Rectal smooth muscle tissue (tissue), 1 donor: ENCODE results near the gene NBEAL2.

Experiments
- H3K27ac ChIP-seq: one replicate; pipeline ENCODE4 v1.7.0; 2013; ENCODE audit warnings: low read depth, low read length, inconsistent platforms
- H3K27me3 ChIP-seq: one replicate; pipeline ENCODE4 v1.7.0; 2013; ENCODE audit warnings: low read length; ENCODE audit not compliant: control insufficient read depth, insufficient read depth
- H3K36me3 ChIP-seq: one replicate; pipeline ENCODE4 v1.7.0; 2013; ENCODE audit warnings: low read length; ENCODE audit not compliant: control insufficient read depth, insufficient read depth
- H3K4me1 ChIP-seq: one replicate; pipeline ENCODE4 v1.7.0; 2013; ENCODE audit warnings: low read length; ENCODE audit not compliant: control insufficient read depth, insufficient read depth
- H3K4me3 ChIP-seq: one replicate; pipeline ENCODE4 v1.7.0; 2013; ENCODE audit warnings: low read length
- H3K9ac ChIP-seq: one replicate; pipeline ENCODE4 v1.7.0; 2013; ENCODE audit warnings: low read length

Gene NBEAL2

GRCh38 chr3:46974421-46975171 is 4.9 kb upstream of the NBEAL2 start:
- Histone ChIP-seq H3K4me1 (peaks cover 12% of the 10 kb centered on the region), H3K27ac (no peak overlapping the region), H3K4me3 (no peak overlapping the region), H3K27me3 (no peaks in the 10 kb centered on the region), H3K36me3 (peaks cover 3% of the 10 kb centered on the region), H3K9ac (no peak overlapping the region)

- H3K4me1 ChIP-seq = no peaks in the 10 kb centered on the region
Measured at GRCh38 chr3:46976326-46977190, 2.9 kb upstream of the NBEAL2 start, which contains the start of gene CCDC12. TSS of gene CCDC12 (minus strand) at chr3:46976745. CDS start at chr3:46976732, 13 bp downstream.

GRCh38 chr3:46977811-46978195 is 1.7 kb upstream of the NBEAL2 start:
- no peak overlapping the region for H3K9ac ChIP-seq
- H3K4me3 ChIP-seq = no peak overlapping the region
- no peaks in the 10 kb centered on the region for H3K27me3 ChIP-seq
- no peak overlapping the region for H3K27ac ChIP-seq
- no peaks in the 10 kb centered on the region for H3K4me1 ChIP-seq
- peaks cover 3% of the 10 kb centered on the region for H3K36me3 ChIP-seq

More at GRCh38 chr3:46976326-46977190, 2.9 kb upstream of the NBEAL2 start, which contains the start of gene CCDC12:
- Histone ChIP-seq H3K27ac (peak within 1 kb of the TSS; percentile 92), H3K27me3 (no peaks in the 10 kb centered on the region), H3K4me3 (peak within 1 kb of the TSS; percentile 98), H3K36me3 (peaks cover 3% of the 10 kb centered on the region), H3K9ac (peak within 1 kb of the TSS; percentile 79)

GRCh38 chr3:46978381-46978780 is 1.1 kb upstream of the NBEAL2 start:
- no peaks in the 10 kb centered on the region for H3K4me1 ChIP-seq
- H3K27me3 ChIP-seq = no peaks in the 10 kb centered on the region
- H3K27ac ChIP-seq = no peak overlapping the region
- no peak overlapping the region for H3K9ac ChIP-seq
- peaks cover 3% of the 10 kb centered on the region for H3K36me3 ChIP-seq
- H3K4me3 ChIP-seq = no peak overlapping the region

GRCh38 chr3:46979958-46980497 is 562 bp downstream of the NBEAL2 start:
- H3K9ac ChIP-seq = peak overlapping the region; percentile 79
- no peaks in the 10 kb centered on the region for H3K27me3 ChIP-seq
- peak overlapping the region; percentile 76 for H3K4me3 ChIP-seq
- no peak overlapping the region for H3K27ac ChIP-seq
- H3K4me1 ChIP-seq = no peaks in the 10 kb centered on the region
- H3K36me3 ChIP-seq = peaks cover 3% of the 10 kb centered on the region

- Histone ChIP-seq H3K4me1 (no peaks in the 10 kb centered on the region), H3K36me3 (no peaks in the 10 kb centered on the region), H3K27me3 (no peaks in the 10 kb centered on the region), H3K27ac (no peak overlapping the region), H3K9ac (no peak overlapping the region), H3K4me3 (peak overlapping the region; percentile 10)
Measured at GRCh38 chr3:46981932-46982471, 2.5 kb downstream of the NBEAL2 start.

GRCh38 chr3:46982546-46982945 is 3.1 kb downstream of the NBEAL2 start:
- H3K4me3 ChIP-seq = no peak overlapping the region
- no peaks in the 10 kb centered on the region for H3K4me1 ChIP-seq
- H3K27ac ChIP-seq = no peak overlapping the region
- no peaks in the 10 kb centered on the region for H3K27me3 ChIP-seq
- no peak overlapping the region for H3K9ac ChIP-seq
- no peaks in the 10 kb centered on the region for H3K36me3 ChIP-seq

GRCh38 chr3:46984591-46985459 is 5.4 kb downstream of the NBEAL2 start:
- Histone ChIP-seq H3K27me3 (no peaks in the 10 kb centered on the region), H3K27ac (no peak overlapping the region), H3K4me3 (no peak overlapping the region), H3K36me3 (no peaks in the 10 kb centered on the region), H3K4me1 (no peaks in the 10 kb centered on the region), H3K9ac (no peak overlapping the region)

GRCh38 chr3:46985588-46985987 is 6.1 kb downstream of the NBEAL2 start:
- Histone ChIP-seq H3K27ac (no peak overlapping the region), H3K4me1 (no peaks in the 10 kb centered on the region)

GRCh38 chr3:46986055-46986730 is 6.7 kb downstream of the NBEAL2 start:
- no peaks in the 10 kb centered on the region for H3K4me1 ChIP-seq
- no peak overlapping the region for H3K4me3 ChIP-seq
- H3K36me3 ChIP-seq = no peaks in the 10 kb centered on the region
- H3K27me3 ChIP-seq = no peaks in the 10 kb centered on the region
- H3K9ac ChIP-seq = no peak overlapping the region
- H3K27ac ChIP-seq = no peak overlapping the region

More at GRCh38 chr3:46985588-46985987, 6.1 kb downstream of the NBEAL2 start:
- no peak overlapping the region for H3K4me3 ChIP-seq
- no peaks in the 10 kb centered on the region for H3K27me3 ChIP-seq
- H3K9ac ChIP-seq = no peak overlapping the region
- H3K36me3 ChIP-seq = no peaks in the 10 kb centered on the region

GRCh38 chr3:46986782-46987310 is 7.4 kb downstream of the NBEAL2 start:
- H3K27me3 ChIP-seq = no peaks in the 10 kb centered on the region

More at GRCh38 chr3:46986782-46987310, 7.4 kb downstream of the NBEAL2 start:
- H3K4me3 ChIP-seq = no peak overlapping the region
- H3K4me1 ChIP-seq = no peaks in the 10 kb centered on the region
- no peak overlapping the region for H3K9ac ChIP-seq
- no peaks in the 10 kb centered on the region for H3K36me3 ChIP-seq
- H3K27ac ChIP-seq = no peak overlapping the region
